Right lung (tissue), 10 donors: ENCODE results near the gene PTPRM. TPM values are rescaled to one million over a fixed set of nuclear protein-coding genes. Genes with fewer than 3 reads are reported as not detected.

Experiments used
- DNase-seq, 2 donors: peaks; one replicate each; pipeline ENCODE4 v3.0.0-alpha.2; 2013
- long read RNA-seq, 8 donors: transcript quantifications; one replicate each; lab custom pipeline, GENCODE V29; 2026
- polyA plus RNA-seq, 5 donors: library from polyadenylated mRNA; unstranded; fragments of 120-200 nt; gene quantifications; one replicate each; pipeline versions ENCODE4 v1.2.1 to v1.2.3, GENCODE V29; 2013; ENCODE audit warnings: inconsistent platforms in 1 of 5, low replicate concordance in 1 of 5; ENCODE audit not compliant: insufficient read length in 5 of 5, insufficient read depth in 1 of 5

Gene PTPRM
- 100 to 1,000 TPM in 2 of 5 donors, 10 to 100 TPM in 3; 81.3 to 105 (median 93.0) TPM for polyA plus RNA-seq
- long read RNA-seq, donor 1, partial matches to known transcripts, result 21 of 21 reads
- long read RNA-seq, donor 1, other reads (novel, unspliced or antisense), result 0 of 21 reads
- long read RNA-seq, donor 2, partial matches to known transcripts, result 9 of 9 reads
- long read RNA-seq, donor 2, other reads (novel, unspliced or antisense), result 0 of 9 reads
- long read RNA-seq, donor 3, partial matches to known transcripts, result 23 of 23 reads
- long read RNA-seq, donor 3, other reads (novel, unspliced or antisense), result 0 of 23 reads
- long read RNA-seq, donor 4, partial matches to known transcripts, result 18 of 18 reads
- long read RNA-seq, donor 4, other reads (novel, unspliced or antisense), result 0 of 18 reads
- long read RNA-seq, donor 5, partial matches to known transcripts, result 18 of 18 reads
- long read RNA-seq, donor 5, other reads (novel, unspliced or antisense), result 0 of 18 reads
- long read RNA-seq, donor 6, full-length matches to known transcripts, result 1 of 21 reads
- long read RNA-seq, donor 6, partial matches to known transcripts, result 20 of 21 reads
- long read RNA-seq, donor 6, other reads (novel, unspliced or antisense), result 0 of 21 reads
- long read RNA-seq, donor 7, result 0 reads
- long read RNA-seq, donor 8, result 0 reads

DNA sequence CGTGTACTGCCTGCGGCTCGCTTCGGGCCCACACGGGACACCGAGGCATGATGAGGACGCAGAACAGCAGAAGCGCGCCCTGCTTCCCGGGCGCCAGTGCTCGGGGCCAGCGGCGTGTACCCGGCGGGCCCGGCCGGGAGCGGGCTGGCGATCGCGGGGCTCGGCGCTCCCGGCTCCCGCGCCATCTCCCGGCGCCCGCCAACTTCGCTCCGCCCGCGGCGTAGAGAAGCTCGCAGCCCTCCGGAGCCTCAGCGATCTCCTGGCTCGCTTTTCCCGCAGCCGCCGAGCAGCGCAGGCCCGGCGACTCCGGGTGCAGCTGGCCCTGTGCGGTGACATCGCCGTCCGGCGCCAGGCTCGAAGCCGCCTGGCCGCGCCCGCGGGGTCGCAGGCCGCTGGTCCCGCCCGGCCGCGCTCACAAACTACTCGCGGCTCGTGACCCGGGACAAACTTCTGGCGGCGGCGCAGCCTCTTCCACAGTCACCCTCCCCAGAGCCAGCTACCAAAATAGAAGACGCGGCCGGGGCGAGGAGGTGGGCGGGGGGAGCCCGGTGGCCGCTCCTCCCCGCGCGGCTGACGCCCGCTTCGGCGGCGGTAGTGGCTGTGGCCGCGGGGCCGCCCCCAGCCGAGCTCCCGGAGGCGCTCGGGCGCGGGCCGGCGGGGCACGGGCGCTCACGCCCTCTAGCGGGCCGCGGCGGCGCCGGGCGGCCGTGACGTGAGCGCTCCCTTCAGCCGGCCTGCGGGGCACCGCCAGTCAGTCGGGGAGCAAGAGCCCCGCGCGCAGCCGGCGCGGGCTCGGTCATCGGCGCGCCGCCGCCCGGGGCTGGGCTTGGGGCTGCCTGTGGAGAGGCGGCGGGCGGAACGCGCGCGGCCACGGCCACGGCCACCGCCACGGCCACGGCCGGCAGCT is at the start of gene PTPRM:
Gene PTPRM (plus strand): TSS at position 750 of the 907 bp plus-strand sequence. CDS start 503 bp downstream, outside the sequence.
- peak; percentile 87 to 88 for DNase-seq

DNA sequence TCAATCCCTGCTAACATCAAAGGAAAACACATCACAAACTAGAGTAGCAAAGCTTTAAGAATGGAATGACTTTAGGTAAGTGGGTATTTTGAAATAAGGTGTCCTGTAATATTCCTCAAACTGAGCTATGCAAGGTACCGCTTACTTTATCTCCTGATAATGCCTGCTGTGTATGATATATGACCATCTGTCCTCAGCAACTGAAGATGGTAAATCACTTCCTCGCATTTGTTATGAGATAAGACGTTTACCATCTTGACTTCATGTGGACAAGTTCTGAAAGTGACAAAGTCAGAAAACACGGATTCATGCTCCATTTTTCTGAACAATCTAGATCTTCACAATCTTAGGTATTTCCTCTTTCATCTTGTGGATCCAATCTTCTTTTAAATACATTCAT is 49.3 kb upstream of the PTPRM start:
- no peak for DNase-seq

DNA sequence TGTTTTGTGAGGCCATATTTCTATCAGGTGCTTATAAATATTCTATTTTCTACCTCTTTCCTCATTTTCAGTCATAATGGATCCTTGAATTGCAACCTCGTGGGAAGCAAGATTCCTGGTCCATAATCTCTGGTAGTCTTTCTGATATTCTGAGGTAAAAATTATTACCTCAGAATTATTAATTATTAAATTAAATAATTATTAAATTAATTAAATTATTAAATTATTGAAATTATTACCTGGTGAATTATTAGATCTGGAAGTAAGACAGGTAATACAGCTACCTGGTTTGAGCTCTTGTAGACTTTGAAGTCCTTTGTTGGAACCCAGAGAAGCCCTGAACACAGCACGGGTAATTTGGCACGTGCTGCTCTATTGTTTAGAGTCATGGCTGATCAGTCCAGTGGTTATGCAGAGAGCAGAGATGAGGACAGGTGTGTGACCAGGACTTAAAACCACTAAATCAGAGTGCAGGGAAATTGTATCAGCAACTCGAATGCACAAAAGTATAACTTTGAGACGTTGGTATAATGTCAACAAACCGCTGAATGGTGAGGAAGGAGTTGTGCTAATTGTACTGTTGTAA is 46.8 kb upstream of the PTPRM start:
- no peak for DNase-seq

DNA sequence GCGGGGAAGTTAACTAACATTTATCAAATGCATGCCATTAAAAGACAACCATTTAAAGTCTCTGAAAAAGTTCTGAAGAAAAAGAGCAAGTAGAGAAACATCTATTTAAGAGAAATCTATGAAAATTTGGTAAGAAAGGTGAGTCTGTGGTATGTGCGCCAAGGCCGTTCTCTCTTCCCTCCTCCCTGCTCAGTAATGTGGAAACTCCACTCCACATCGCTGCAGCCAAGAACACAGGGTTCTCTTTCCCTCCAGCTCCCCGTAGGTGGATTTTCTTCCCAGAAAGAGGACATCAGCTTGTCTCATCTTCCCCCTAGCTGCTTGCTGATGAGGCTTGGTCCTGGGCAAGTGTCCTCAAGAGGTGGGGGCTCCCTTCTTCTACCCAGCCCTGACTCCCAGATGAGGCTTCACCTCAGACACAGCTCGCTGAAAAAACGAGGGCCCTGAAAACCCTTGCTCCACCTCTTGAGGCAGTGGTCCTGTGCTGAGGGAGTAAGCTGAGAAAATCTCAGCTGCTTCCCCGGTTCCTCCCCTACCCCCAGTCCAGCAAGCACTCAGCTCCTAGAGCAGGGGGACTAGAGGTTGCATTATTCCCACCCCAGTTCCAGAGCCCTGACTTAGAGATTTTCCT is 45.8 kb upstream of the PTPRM start:
- DNase-seq, result no peak

DNA sequence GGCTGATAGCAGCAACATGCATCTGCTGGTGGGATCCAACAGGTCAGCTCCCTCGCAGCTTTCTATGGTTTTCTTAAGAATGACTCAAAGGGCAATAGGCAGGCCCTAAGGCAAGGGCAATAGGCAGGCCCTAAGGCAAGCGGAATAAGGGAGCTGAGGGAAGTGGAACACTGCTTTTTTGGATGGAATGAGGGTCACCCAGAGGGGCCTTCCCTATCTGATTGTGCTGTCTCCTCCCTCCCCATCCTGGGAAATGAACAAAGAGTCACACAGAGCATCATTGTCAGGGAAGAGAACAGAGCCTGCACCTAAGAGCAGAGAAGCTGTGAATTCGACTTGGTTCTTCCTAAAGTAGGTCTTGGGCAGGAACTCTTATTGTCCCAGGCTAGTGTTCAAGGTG is 43.3 kb upstream of the PTPRM start:
- DNase-seq, result no peak

DNA sequence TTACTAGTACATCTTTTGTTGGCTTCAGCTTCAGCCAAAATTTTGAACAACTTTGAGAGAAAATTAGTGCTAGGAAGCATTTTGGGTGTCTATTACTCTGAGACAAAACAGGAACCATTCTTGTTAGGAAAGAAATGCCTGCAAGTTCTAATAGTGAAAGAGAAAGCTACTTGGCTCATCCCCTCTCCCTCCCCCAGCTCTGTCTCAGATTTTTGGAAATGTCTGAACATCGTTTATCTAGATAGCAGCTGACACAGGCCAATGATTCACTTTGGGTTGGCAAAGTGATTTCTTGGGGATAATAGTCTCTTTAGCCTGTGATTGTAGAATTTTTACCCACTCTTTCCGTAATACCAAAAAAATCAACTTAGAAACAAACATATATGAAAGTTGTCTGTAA is 42.3 kb upstream of the PTPRM start:
- DNase-seq, result no peak

DNA sequence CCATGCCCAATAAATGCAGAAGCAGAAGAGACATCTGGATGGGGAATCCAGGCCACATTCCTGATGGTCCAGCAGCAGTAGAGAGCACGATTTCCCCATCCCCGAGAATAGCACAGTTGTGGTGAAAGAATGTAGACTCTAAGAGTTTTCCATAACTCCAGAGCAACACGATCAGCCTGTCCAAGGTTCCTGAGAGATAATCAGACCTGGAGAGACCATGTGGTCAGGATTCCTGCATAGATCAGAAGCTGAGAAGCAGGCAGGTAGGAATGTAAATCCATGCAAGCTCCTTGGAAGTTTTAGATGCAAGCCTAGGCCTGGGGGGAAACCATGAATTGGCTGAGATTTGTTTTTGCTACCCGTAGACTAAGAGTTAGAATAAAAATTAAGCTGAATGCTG is 34.2 kb upstream of the PTPRM start:
- DNase-seq, result no peak

DNA sequence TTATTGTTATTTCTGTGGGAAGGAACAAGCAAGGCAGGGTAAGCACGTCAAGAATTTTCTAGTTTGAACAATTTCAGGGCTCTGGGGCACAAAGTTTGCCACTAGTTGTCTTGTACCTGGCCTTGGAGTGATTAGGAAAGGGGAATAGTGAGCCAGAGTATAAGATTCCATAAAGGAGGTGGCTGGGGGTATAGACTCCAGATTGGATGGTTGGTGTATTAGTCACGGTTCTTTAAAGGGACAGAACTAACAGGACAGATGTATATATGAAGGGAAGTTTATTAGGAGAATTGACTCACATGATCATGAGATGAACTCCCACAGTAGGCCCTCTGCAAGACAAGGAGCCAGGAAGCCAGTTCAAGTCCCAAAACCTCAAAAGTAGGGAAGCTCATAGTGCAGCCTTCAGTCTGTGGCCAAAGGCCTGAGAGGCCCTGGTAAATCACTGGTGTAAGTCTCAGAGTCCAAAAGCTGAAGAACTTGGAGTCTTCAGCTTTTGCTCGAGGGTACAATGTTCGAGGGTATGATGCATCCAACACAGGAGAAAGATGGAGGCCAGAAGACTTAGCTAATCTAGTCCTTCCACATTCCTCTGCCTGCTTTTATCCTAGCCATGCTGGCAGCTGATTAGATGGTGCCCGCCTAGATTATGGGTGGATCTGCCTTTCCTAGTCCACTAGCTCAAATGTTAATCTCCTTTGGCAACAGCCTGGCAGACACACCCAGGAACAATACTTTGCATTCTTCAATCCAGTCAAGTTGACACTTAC is 31.5 kb upstream of the PTPRM start:
- DNase-seq, result no peak

DNA sequence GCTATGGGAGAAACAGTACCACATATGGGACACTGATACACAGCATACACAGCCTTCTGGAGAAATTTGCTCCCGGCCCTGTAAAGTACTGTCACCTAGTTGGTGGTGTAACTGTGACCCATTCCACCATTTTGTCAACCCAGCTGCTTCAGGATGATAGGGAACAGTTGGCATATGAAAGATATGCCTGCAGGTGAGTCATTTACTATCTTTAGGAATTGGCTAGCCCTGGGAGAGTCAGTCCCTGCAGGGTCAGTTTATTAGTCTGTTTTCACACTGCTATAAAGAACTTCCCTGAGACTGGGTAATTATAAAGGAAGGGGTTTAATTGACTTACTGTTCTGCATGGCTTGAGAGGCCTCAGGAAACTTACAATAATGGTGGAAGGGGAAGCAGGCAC is 30.0 kb upstream of the PTPRM start:
- no peak for DNase-seq

DNA sequence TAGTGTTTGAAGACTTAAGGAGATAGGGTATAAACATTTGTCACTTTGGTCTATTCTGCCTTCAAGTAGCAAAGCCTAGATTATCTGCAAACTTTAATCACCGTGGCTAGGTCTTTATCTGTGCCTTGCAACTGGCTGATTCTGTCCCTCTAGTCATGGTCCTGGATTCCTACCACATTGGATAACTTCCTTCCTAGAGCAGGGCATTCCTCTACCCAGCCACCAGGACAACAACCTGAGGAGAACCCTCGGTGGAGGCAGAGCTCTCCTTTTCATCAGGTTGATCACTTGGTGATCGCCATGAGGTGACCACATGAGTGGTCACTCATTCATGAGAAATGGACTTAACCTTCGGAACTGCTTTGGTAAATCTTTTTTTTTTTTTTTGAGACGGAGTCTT is 25.3 kb upstream of the PTPRM start:
- no peak for DNase-seq

DNA sequence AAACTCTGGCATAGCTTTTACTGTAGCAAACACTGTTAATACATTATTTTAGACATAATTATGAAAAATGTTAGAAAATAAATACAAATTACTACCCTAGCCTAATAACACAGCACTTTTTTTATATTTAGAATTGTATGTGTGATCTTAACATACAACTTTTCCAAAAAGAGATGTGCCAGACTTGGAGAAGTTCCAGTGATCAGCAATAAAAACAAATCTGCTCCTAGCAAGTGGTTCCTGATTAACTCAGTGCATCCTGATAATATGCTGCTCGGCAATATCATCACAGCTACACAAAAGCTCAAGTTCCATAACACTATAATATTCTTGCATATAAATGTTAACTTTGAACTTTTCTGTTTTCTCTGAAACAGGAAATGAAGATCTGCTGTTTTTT is 22.4 kb upstream of the PTPRM start:
- DNase-seq, result no peak

DNA sequence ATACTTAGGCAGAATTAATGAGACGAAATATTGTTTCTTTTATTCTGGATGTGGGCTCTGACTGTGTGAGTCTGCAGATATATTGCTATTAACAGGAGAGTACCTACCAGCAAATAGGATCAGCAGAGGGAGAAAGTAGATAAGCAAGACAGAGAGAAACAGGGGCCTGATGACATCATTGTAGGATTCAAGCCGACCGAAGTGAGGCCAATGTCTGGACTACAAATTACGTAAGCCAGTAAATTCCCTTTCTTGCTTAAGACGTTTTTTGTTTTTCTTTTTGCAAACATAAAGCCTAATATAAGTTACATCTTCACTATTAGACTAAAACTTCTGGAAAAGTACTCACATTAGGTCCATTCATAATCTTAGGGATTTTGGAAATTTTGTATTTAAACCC is 21.4 kb upstream of the PTPRM start:
- no peak for DNase-seq

DNA sequence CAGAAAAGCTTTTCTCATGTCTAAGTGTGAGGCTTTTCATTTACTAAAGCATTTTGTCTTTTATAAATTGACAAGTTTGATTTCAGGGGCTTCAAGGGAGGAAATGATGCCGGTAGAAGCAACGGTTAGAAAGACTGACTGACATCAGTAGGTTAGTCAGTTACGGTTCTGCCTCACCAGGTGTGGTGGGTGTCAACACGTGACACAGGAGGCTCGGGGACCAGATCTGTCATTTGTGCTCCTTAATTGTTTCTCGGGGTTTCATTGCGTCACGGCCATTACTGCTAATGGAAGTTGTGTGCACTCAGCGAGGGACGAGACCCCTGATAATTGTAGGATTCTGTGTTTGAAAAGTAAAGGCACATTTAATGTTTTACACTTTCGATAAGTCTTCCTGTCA is 18.9 kb upstream of the PTPRM start:
- no peak for DNase-seq

DNA sequence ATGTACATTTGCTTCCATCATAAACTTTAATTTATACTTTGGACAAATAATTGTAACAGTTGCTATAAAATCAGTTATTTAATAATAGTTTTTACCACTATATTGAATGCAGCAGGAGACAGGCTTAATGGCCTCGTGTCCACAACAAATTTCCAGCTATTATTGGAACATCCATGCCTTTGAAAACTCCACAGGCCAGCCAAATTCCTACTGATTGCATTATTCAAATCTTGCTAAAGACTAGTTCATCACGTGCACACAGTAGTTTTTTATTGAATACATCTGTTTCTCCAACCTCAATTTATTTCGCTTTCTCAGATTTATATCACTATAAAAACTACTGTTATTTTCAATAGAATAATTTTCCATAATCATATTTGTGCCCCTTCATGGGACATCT is 18.4 kb upstream of the PTPRM start:
- DNase-seq, result no peak

DNA sequence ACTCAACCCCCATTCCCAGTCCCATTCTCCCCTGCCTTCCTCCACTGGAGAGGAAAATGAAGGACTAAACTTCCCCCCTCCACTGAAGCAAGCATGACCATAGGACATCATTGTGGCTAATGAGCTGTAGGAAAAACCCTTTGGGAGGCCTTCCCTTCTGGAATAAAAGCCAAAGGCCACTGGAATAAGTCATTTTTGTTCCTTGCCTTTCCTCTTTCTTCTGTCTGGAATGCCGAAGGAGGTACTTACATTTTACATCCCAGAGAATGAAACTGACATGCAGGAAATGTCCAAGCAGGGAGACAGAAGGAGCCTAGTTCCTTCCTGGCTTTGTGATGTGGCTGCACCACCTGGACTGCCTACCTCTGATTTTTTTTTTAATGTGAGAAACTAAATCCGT is 9.1 kb upstream of the PTPRM start:
- DNase-seq, result no peak

DNA sequence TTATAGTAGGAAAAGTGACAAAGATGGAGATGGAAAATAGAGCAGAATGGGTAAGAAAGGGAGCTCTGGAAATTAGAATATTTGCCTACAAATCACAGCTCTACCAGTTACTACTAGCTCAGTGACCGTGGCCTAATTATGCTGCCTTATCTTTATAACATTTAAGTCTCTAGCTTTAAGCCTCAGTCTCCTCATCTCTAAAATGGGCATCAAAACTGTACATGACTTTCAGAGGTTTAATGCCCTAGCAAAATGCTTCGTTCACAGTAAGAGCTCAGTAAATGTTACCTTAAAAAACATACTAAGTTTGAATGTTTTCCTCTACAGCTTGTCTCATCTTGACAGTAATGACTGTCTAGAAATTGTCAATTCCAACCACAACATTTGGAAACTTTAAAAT is 8.3 kb upstream of the PTPRM start:
- DNase-seq, result no peak

DNA sequence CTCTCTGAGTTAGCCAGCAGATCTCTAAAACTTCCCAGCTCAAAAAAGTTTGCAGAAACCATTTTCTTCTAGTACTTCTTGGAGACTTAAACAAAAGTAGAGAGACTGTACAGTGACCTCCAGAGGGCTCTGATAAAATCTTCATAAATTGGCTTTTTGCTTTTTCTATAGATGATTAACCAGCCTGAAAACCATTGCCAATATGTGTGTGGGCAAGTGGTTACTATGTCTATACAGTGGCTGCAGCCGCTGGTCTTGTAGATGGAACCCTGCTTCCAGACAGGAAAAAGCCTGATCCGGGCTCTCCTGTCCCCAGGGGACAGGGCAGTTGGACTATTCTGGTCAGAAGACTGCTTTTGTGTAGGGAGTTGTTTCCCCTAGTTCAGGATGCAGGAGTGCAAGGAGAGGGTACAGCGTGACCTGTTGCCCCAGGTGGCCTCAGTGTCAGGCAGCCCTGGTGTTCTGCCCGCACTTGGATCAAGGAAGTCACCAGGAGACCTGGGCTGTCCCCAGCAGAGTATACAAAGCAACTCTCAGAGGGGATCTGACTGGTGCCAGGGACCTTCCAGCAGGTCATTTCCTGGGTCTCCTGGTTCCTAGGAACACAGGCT is 7.3 kb upstream of the PTPRM start:
- no peak for DNase-seq

DNA sequence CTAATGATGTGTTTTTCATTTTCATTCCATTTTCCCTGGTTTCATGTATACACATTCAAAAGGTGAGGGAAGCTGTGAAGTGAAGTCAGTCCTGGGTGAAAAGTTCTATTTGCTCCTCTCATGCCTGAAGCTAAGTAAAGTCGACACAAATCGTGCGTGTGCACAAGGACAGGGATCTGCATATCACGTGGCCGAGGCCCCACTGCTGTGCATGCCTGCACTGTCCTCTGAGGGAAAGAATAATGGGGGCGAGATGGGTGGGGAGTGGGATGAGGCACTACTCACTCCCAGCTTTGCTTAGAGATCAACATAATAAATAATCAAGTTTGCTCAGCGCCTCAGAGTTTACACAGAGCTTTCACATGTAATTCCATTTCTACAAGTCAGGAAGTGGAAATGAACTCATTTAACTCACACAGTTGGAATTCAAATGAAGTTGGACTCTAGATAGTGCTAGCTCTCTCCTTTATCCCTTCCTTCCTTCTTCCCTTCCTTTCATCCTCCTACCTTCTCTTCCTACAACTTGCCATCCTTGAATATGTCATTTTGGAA is 5.1 kb upstream of the PTPRM start:
- DNase-seq, result no peak

DNA sequence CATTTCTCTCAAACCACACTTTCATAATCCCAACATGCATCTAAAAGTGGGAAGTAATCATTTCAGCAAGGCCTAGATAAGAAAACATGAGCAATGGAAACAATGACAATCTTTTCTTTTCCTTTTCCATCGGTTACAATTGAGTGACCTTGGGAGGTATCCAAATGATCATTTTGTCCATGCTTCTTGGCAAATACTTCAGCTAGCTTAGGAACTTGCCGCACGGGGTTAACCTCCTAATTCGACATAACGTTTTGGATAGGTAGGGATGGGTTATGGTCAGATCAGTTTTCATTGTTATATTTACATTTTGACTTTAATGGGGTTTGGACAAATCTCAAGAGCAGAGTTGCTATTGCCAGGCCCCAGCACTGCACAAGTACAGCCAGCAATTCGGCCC is 4.6 kb upstream of the PTPRM start:
- no peak for DNase-seq

DNA sequence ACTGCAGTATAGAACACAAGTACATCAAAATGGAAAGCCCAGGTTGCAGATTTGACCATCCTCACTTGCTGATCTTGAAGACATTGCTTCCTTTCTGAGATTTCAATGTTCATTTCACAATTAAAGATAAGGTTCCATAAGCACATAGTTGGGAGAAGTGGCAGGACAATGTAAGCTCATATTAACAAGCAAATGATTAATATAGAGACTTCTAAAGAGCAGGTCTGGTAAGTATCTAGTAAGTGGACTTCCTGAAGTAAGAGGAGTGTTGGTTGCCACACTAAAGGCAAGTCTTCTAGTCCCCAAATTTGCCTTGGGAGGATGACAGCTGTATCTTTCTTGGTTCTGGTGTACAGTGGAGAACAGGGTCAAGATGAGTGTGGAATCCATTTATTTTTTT is 1.4 kb upstream of the PTPRM start:
- DNase-seq, result no peak
